HUES6 (cell line): Measurements from ENCODE around the gene VSIR.
A peak's percentile ranks its signal among the peaks of the same experiment; 100 is the strongest.

ENCODE experiments used
- H3K27ac ChIP-seq: 2 replicates; pipeline ENCODE4 v1.7.0; 2013; ENCODE audit warnings: low read depth, mild to moderate bottlenecking, low read length, inconsistent platforms
- H3K27me3 ChIP-seq: 2 replicates; pipeline ENCODE4 v1.6.1; 2013; ENCODE audit warnings: low read length; ENCODE audit not compliant: control insufficient read depth, insufficient read depth
- H3K36me3 ChIP-seq: 2 replicates; pipeline ENCODE4 v1.6.1; 2013; ENCODE audit warnings: low read length; ENCODE audit not compliant: control insufficient read depth, insufficient read depth
- H3K4me1 ChIP-seq: 2 replicates; pipeline ENCODE4 v1.6.1; 2013; ENCODE audit warnings: low read length; ENCODE audit not compliant: control insufficient read depth, insufficient read depth
- H3K4me3 ChIP-seq: 2 replicates; pipeline ENCODE4 v1.5.1; 2013; ENCODE audit warnings: low read depth, low read length
- H3K9ac ChIP-seq: one replicate; pipeline ENCODE4 v1.6.1; 2013; ENCODE audit warnings: mild to moderate bottlenecking, low read length
- H3K9me3 ChIP-seq: 2 replicates; pipeline ENCODE4 v1.6.1; 2013; ENCODE audit warnings: low read depth, low read length; ENCODE audit not compliant: control insufficient read depth, insufficient read depth

The VSIR gene

GRCh38 chr10:71773221-71773971 is at the start of gene VSIR:
Gene VSIR, minus strand, starts transcription at chr10:71773520. Its CDS starts 81 bp downstream, at chr10:71773439.
- H3K4me3 ChIP-seq = peak within 1 kb of the TSS; percentile 58
- H3K36me3 ChIP-seq = no peaks in the 10 kb centered on the region
- H3K27me3 ChIP-seq = peaks cover 38% of the 10 kb centered on the region
- H3K9me3 ChIP-seq = peaks cover 9% of the 10 kb centered on the region
- H3K9ac ChIP-seq = no peak within 1 kb of the TSS
- H3K27ac ChIP-seq = no peak within 1 kb of the TSS
- no peaks in the 10 kb centered on the region; the same call in 1 of the 2 replicates for H3K4me1 ChIP-seq

DNA sequence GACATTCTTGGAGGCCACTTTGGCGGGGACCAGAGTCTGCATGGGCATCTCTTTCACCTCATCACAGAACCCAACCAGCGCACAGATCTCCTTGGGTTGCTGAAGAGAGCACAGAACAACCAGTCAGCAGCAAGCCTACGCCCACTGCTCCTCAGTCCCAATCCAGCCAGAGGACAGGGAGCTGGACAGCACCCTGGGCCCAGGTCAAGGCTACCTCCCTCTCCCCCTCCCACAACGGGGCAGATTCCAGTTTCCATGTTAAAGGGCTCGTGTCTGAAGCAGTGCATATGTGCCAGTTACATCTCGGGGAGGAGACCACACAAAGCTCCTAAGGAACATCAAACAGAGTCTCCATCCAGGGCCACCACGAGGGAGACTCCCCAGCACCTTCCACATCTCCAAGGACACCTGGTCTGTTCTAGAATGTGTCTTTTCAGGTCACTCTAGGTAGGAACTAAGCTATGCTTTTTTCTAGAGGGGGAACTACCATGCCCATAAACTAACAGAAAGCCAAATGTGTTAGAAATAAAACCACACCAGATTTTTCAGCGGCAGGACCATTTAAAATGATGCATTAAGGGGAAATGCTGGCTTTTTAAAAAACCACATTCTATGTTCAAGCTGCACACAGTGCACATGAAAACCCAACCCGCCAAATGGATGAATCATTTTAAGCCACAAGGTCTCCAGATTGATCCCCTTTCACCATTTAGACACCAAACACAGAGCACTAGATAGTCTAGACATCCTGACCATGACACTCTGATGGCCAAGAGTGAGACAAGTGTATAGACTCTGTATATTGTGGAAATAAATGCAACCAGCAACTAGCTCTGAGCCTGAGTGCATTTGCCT is 48.8 kb upstream of the VSIR start:
- H3K27me3 ChIP-seq = no peaks in the 10 kb centered on the region
- no peak overlapping the region for H3K27ac ChIP-seq
- no peak overlapping the region for H3K9ac ChIP-seq
- H3K9me3 ChIP-seq = no peaks in the 10 kb centered on the region
- H3K36me3 ChIP-seq = peaks cover 97% of the 10 kb centered on the region
- H3K4me3 ChIP-seq = no peak overlapping the region
- peaks cover 6% of the 10 kb centered on the region; the same call in 1 of the 2 replicates for H3K4me1 ChIP-seq

GRCh38 chr10:71820966-71821365 is 47.6 kb upstream of the VSIR start:
- Histone ChIP-seq H3K9ac (no peak overlapping the region), H3K27ac (no peak overlapping the region), H3K4me1 (peaks cover 6% of the 10 kb centered on the region; the same call in 1 of the 2 replicates), H3K27me3 (no peaks in the 10 kb centered on the region), H3K4me3 (no peak overlapping the region), H3K9me3 (no peaks in the 10 kb centered on the region), H3K36me3 (peaks cover 98% of the 10 kb centered on the region)

DNA sequence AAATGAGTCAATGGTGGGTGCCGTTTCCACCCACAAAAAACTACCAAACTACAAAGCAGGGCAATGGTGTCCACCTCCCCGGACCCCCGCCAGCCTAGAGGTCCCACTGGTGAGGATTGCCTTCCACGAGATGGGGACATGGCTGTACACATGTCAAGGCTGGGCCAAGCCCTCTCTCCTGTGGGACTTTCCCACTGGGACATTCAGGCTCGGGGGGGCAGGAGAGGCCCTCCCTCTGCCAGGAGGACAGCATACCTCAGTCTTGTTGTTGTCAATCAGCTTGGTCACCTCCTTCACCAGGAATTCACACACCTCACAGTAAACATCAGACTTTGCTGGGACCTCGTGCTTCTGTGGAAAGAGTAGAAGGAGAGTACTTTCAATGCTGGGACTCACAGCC is 46.7 kb upstream of the VSIR start:
- H3K4me3 ChIP-seq = no peak overlapping the region
- H3K27ac ChIP-seq = no peak overlapping the region
- H3K9me3 ChIP-seq = no peaks in the 10 kb centered on the region
- peaks cover 98% of the 10 kb centered on the region for H3K36me3 ChIP-seq
- no peak overlapping the region for H3K9ac ChIP-seq
- H3K27me3 ChIP-seq = no peaks in the 10 kb centered on the region
- H3K4me1 ChIP-seq = peaks cover 6% of the 10 kb centered on the region; the same call in 1 of the 2 replicates

GRCh38 chr10:71819441-71819861 is 46.1 kb upstream of the VSIR start:
- Histone ChIP-seq H3K9me3 (no peaks in the 10 kb centered on the region), H3K9ac (no peak overlapping the region), H3K4me1 (peaks cover 6% of the 10 kb centered on the region; the same call in 1 of the 2 replicates), H3K4me3 (no peak overlapping the region), H3K27ac (no peak overlapping the region), H3K36me3 (peaks cover 95% of the 10 kb centered on the region), H3K27me3 (no peaks in the 10 kb centered on the region)

GRCh38 chr10:71818674-71819260 is 45.4 kb upstream of the VSIR start:
- Histone ChIP-seq H3K27me3 (no peaks in the 10 kb centered on the region), H3K4me3 (no peak overlapping the region), H3K27ac (no peak overlapping the region), H3K9me3 (no peaks in the 10 kb centered on the region), H3K36me3 (peaks cover 88% of the 10 kb centered on the region), H3K4me1 (peaks cover 6% of the 10 kb centered on the region; the same call in 1 of the 2 replicates), H3K9ac (no peak overlapping the region)

DNA sequence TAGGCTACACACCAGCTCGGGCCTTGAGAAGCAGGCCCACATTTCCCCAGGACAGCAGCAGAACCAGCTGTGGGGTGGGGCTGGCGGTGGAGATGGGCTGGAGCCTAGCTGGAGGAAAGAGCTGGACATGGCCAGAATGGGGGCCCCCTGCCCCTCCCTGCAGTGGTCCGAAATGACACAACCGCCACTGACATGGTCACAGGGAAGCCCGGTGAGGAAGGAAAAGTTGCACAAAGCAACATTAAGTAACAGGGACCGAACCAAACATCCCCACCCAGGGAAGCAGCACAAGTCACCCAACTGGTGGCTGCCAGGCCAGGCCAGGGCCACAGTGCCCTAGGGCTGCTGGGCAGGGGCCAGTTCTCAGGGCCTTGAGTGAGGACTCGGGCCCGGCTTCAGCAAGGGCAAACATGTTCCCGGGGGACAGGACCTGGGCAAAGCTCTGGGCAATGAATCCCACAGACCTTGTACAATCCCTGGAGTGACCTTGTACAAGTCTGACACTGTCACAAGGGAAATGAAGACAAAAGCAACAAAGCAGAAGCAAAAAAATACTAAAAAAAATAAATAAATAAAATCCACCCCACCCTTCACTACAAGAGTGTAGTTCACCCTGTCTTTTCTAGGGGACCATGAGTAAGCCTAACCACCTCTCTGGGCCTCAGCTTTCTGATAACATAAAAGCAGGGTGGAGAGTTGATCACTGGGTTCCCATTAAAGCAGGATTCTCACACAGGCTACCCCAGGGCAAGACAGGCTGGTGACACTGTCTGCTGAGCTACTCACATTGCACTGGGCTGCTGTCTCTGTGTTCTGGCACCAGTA is 44.7 kb upstream of the VSIR start:
- H3K4me1 ChIP-seq = peaks cover under 1% of the 10 kb centered on the region; the same call in 1 of the 2 replicates
- no peak overlapping the region for H3K9ac ChIP-seq
- H3K27me3 ChIP-seq = no peaks in the 10 kb centered on the region
- no peak overlapping the region for H3K4me3 ChIP-seq
- H3K27ac ChIP-seq = no peak overlapping the region
- no peaks in the 10 kb centered on the region for H3K9me3 ChIP-seq
- H3K36me3 ChIP-seq = peaks cover 80% of the 10 kb centered on the region

DNA sequence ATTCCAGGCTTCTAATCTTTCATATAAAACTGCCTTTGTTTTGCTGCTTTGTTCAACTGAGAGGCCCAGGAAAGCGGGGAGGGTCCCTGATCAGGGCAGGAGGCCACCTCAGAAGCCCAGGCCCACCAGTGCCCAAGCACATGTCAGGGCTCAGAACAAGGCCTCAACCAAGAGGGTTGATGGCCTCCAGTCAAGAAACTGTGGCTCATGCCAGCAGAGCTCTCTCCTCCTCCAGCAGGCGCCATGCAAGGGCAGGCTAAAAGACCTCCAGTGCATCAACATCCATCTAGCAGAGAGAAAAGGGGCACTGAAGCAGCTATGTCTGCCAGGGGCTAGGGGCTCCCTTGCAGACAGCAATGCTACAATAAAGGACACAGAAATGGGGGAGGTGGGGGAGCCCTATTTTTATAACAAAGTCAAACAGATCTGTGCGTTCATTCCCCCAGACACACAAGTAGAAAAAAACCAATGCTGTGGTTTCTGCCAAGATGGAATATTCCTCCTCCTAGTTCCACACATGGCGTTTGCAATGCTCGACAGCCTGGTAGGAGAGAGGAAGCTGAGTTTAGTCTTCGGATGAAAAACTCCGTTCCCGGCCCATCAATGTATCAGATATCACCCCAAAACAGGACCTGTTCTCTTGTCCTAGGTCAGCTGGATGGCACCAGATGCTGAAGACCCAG is 43.8 kb upstream of the VSIR start:
- Histone ChIP-seq H3K27ac (no peak overlapping the region), H3K36me3 (peaks cover 72% of the 10 kb centered on the region), H3K27me3 (no peaks in the 10 kb centered on the region), H3K9ac (no peak overlapping the region), H3K4me3 (no peak overlapping the region), H3K4me1 (no peaks in the 10 kb centered on the region), H3K9me3 (no peaks in the 10 kb centered on the region)

GRCh38 chr10:71816421-71816851 is 43.1 kb upstream of the VSIR start:
- H3K4me1 ChIP-seq = no peaks in the 10 kb centered on the region
- no peak overlapping the region for H3K27ac ChIP-seq
- no peak overlapping the region for H3K4me3 ChIP-seq
- H3K36me3 ChIP-seq = peaks cover 66% of the 10 kb centered on the region
- no peak overlapping the region for H3K9ac ChIP-seq
- no peaks in the 10 kb centered on the region for H3K27me3 ChIP-seq
- H3K9me3 ChIP-seq = no peaks in the 10 kb centered on the region
